ENCODE data around the gene SERPINB2.
"Not testable (repeated sequence)": the region's sequence is repeated elsewhere in the genome, so short reads cannot be mapped to it uniquely, and the experiment has no call there.

The SERPINB2 gene

GRCh38 chr18:63936156-63936931 lies 48.8 kb downstream of the SERPINB2 start:
- DNase-seq (ENCODE audit: insufficient read length, low spot score) = peak; percentile 13
- no peak for FAIRE-seq
- no peak for TF ChIP-seq POLR2A (IDR thresholded peaks at IDR 0.05; ENCODE audit: low read depth, low read length)

- no peak for DNase-seq (ENCODE audit: insufficient read length, low spot score)
- TF ChIP-seq POLR2A (IDR thresholded peaks at IDR 0.05; ENCODE audit: low read depth, low read length) = no peak
- FAIRE-seq = no peak
Measured at GRCh38 chr18:63936932-63937393, 49.5 kb downstream of the SERPINB2 start.

- DNase-seq (ENCODE audit: insufficient read length, low spot score) = no peak
- FAIRE-seq = no peak
- TF ChIP-seq POLR2A (IDR thresholded peaks at IDR 0.05; ENCODE audit: low read depth, low read length) = no peak
Measured at GRCh38 chr18:63940008-63940407, 52.5 kb downstream of the SERPINB2 start.

GRCh38 chr18:63940543-63941050 lies 53.1 kb downstream of the SERPINB2 start:
- FAIRE-seq; DNase-seq (ENCODE audit: insufficient read length, low spot score): not testable (repeated sequence)

GRCh38 chr18:63947051-63947790 lies 59.7 kb downstream of the SERPINB2 start:
- DNase-seq (ENCODE audit: insufficient read length, low spot score) (no peak), FAIRE-seq (no peak)
- TF ChIP-seq POLR2A (IDR thresholded peaks at IDR 0.05; ENCODE audit: low read depth, low read length) = no peak

- FAIRE-seq (no peak), DNase-seq (ENCODE audit: insufficient read length, low spot score) (no peak)
- TF ChIP-seq POLR2A (IDR thresholded peaks at IDR 0.05; ENCODE audit: low read depth, low read length) = no peak
Measured at GRCh38 chr18:63949068-63949737, 61.7 kb downstream of the SERPINB2 start, which contains the start of gene HMSD. HMSD (plus strand) TSS chr18:63949301; CDS start chr18:63953456, 4,155 bp downstream.

GRCh38 chr18:63951302-63951705 lies 63.8 kb downstream of the SERPINB2 start:
- FAIRE-seq = no peak
- TF ChIP-seq POLR2A (IDR thresholded peaks at IDR 0.05; ENCODE audit: low read depth, low read length) = no peak
- no peak for DNase-seq (ENCODE audit: insufficient read length, low spot score)

All from H54 (cell line).